GM12878 (cell line): ENCODE data around the gene TUBA4B. TPM values are rescaled to one million over a fixed set of nuclear protein-coding genes. Genes with fewer than 3 reads are reported as not detected.

Source experiments
- microRNA counts: library from miRNA; unstranded; fragments of <30 nt; microRNA quantifications from one replicate; lab custom pipeline; 2016
- microRNA-seq: library from miRNA; unstranded; fragments of <30 nt; microRNA quantifications from one replicate; pipeline ENCODE4, GENCODE V29; 2018
- polyA plus RNA-seq, 11 experiments: library from polyadenylated mRNA; depleted of rRNA in 4 of 11; unstranded in 6 of 11; stranded (reverse) in 5 of 11; fragments of >200 nt; fragmentation: Nextera tagmentation in 4 of 11; fragmentation: Illumina TruSeq in 1 of 11; extraction: Ambion mirVana in 4 of 11; extraction: Trizol in 1 of 11; gene quantifications; 1 replicate in 1 of 11; 2 replicates in 10 of 11; pipeline versions ENCODE4 v1.2.1 to v1.2.3, GENCODE V29; 2011 to 2016; ENCODE audit warnings: inconsistent platforms in 2 of 11, missing spikeins in 2 of 11, low read depth in 1 of 11
- small RNA-seq: library from RNA; depleted of rRNA; stranded (forward); fragments of <200 nt; gene quantifications from one replicate; pipeline ENCODE3, GENCODE V24; 2014
- total RNA-seq, 4 experiments: library from RNA; depleted of rRNA in 3 of 4; stranded (reverse); fragments of >200 nt in 3 of 4; fragmentation: Illumina TruSeq in 1 of 4; extraction: Trizol in 1 of 4; gene quantifications; 2 replicates each; pipeline versions ENCODE4 v1.2.1 to v1.2.3, GENCODE V29; 2013 to 2021

The TUBA4B gene
- total and polyA plus RNA-seq, 10 of the 15 experiments (the other 5 are each of a cell fraction or from before 2014, with no cell fraction given): 0.07 TPM; not detected in 9

MicroRNA genes within 50 kb of the gene (microRNA counts, 767-probe panel; counts per million panel counts)
- microRNA hsa-miR-153 (lab: Ali Mortazavi, UCI): 55.3 counts per million

Small RNA genes within 50 kb of the gene (microRNA-seq; reads per million reads assigned to microRNA genes)
- gene MIR153-1: not detected

Small RNA genes within 50 kb of the gene (small RNA-seq; reads per million reads assigned to genes)
- 0.39 reads per million, percentile 3 among the genes with 10 or more reads in this experiment for gene MIR153-1

Other genes starting within 250 kb of the TUBA4B start
Only the 7 nearest of the 20 such genes appear.
- 15.4 and 16.9 TPM in 2 replicates for gene ABCB6, start 34.3 kb upstream of the TUBA4B start, total RNA-seq (2014; rRNA removed)
- 8.8 TPM in 2 replicates for gene ABCB6, start 34.3 kb upstream of the TUBA4B start, total RNA-seq (2014; rRNA removed; fragmentation: Illumina TruSeq; extraction: Trizol)
- gene ABCB6, start 34.3 kb upstream of the TUBA4B start, total RNA-seq (2021): 13.2 and 13.9 TPM in 2 replicates
- gene ABCB6, start 34.3 kb upstream of the TUBA4B start, polyA plus RNA-seq (2011; rRNA removed): 9.7 and 21.8 TPM in 2 replicates
- 9.8 and 14.3 TPM in 2 replicates for gene ABCB6, start 34.3 kb upstream of the TUBA4B start, polyA plus RNA-seq (2014; fragmentation: Illumina TruSeq; extraction: Trizol)
- gene ABCB6, start 34.3 kb upstream of the TUBA4B start, polyA plus RNA-seq (2014; fragmentation: Nextera tagmentation; extraction: Ambion mirVana): 10 to 100 TPM in 1 of 2 experiments, 1 to 10 TPM in 1; 2.3 to 10.1 TPM
- 9.8 and 14.6 TPM in 2 replicates for gene ABCB6, start 34.3 kb upstream of the TUBA4B start, polyA plus RNA-seq (2014; rRNA removed)
- 10 to 100 TPM; 20.0 to 22.1 TPM for gene ABCB6, start 34.3 kb upstream of the TUBA4B start, polyA plus RNA-seq (2016; fragmentation: Nextera tagmentation; extraction: Ambion mirVana)
- gene ATG9A, start 23.6 kb upstream of the TUBA4B start, total RNA-seq (2014; rRNA removed): 11.6 and 13.1 TPM in 2 replicates
- 8.1 and 9.8 TPM in 2 replicates for gene ATG9A, start 23.6 kb upstream of the TUBA4B start, total RNA-seq (2014; rRNA removed; fragmentation: Illumina TruSeq; extraction: Trizol)
- 20.8 and 22.9 TPM in 2 replicates for gene ATG9A, start 23.6 kb upstream of the TUBA4B start, total RNA-seq (2021)
- gene ATG9A, start 23.6 kb upstream of the TUBA4B start, polyA plus RNA-seq (2011; rRNA removed): 20.7 and 37.5 TPM in 2 replicates
- 10.3 and 12.5 TPM in 2 replicates for gene ATG9A, start 23.6 kb upstream of the TUBA4B start, polyA plus RNA-seq (2014; fragmentation: Illumina TruSeq; extraction: Trizol)
- under 1 TPM in 1 of 2 experiments, not detected in 1; 0.16 TPM for gene ATG9A, start 23.6 kb upstream of the TUBA4B start, polyA plus RNA-seq (2014; fragmentation: Nextera tagmentation; extraction: Ambion mirVana)
- gene ATG9A, start 23.6 kb upstream of the TUBA4B start, polyA plus RNA-seq (2014; rRNA removed): 14.6 and 16.9 TPM in 2 replicates
- 10 to 100 TPM; 20.2 to 22.7 TPM for gene ATG9A, start 23.6 kb upstream of the TUBA4B start, polyA plus RNA-seq (2016; fragmentation: Nextera tagmentation; extraction: Ambion mirVana)
- 34.2 and 40.6 TPM in 2 replicates for gene ANKZF1, start 23.4 kb upstream of the TUBA4B start, total RNA-seq (2014; rRNA removed)
- gene ANKZF1, start 23.4 kb upstream of the TUBA4B start, total RNA-seq (2014; rRNA removed; fragmentation: Illumina TruSeq; extraction: Trizol): 20.3 TPM in 2 replicates
- gene ANKZF1, start 23.4 kb upstream of the TUBA4B start, total RNA-seq (2021): 35.3 and 39.2 TPM in 2 replicates
- gene ANKZF1, start 23.4 kb upstream of the TUBA4B start, polyA plus RNA-seq (2011; rRNA removed): 102 and 104 TPM in 2 replicates
- 17.8 and 23.6 TPM in 2 replicates for gene ANKZF1, start 23.4 kb upstream of the TUBA4B start, polyA plus RNA-seq (2014; fragmentation: Illumina TruSeq; extraction: Trizol)
- gene ANKZF1, start 23.4 kb upstream of the TUBA4B start, polyA plus RNA-seq (2014; fragmentation: Nextera tagmentation; extraction: Ambion mirVana): 1 to 10 TPM; 3.1 to 5.0 TPM
- 48.1 and 49.5 TPM in 2 replicates for gene ANKZF1, start 23.4 kb upstream of the TUBA4B start, polyA plus RNA-seq (2014; rRNA removed)
- 10 to 100 TPM; 35.8 to 36.6 TPM for gene ANKZF1, start 23.4 kb upstream of the TUBA4B start, polyA plus RNA-seq (2016; fragmentation: Nextera tagmentation; extraction: Ambion mirVana)
- gene GLB1L, start 7.8 kb upstream of the TUBA4B start, total RNA-seq (2014; rRNA removed): 3.7 and 5.1 TPM in 2 replicates
- 2.1 and 3.3 TPM in 2 replicates for gene GLB1L, start 7.8 kb upstream of the TUBA4B start, total RNA-seq (2014; rRNA removed; fragmentation: Illumina TruSeq; extraction: Trizol)
- 2.8 and 4.5 TPM in 2 replicates for gene GLB1L, start 7.8 kb upstream of the TUBA4B start, total RNA-seq (2021)
- gene GLB1L, start 7.8 kb upstream of the TUBA4B start, polyA plus RNA-seq (2011; rRNA removed): 2.8 and 3.4 TPM in 2 replicates
- 3.5 and 5.5 TPM in 2 replicates for gene GLB1L, start 7.8 kb upstream of the TUBA4B start, polyA plus RNA-seq (2014; fragmentation: Illumina TruSeq; extraction: Trizol)
- gene GLB1L, start 7.8 kb upstream of the TUBA4B start, polyA plus RNA-seq (2014; fragmentation: Nextera tagmentation; extraction: Ambion mirVana): 1 to 10 TPM in 1 of 2 experiments, under 1 TPM in 1; 0.29 to 1.0 TPM
- 4.5 and 4.6 TPM in 2 replicates for gene GLB1L, start 7.8 kb upstream of the TUBA4B start, polyA plus RNA-seq (2014; rRNA removed)
- gene GLB1L, start 7.8 kb upstream of the TUBA4B start, polyA plus RNA-seq (2016; fragmentation: Nextera tagmentation; extraction: Ambion mirVana): 1 to 10 TPM; 1.3 to 2.6 TPM
- 11.0 and 13.6 TPM in 2 replicates for gene STK16, start 7.8 kb upstream of the TUBA4B start, total RNA-seq (2014; rRNA removed)
- gene STK16, start 7.8 kb upstream of the TUBA4B start, total RNA-seq (2014; rRNA removed; fragmentation: Illumina TruSeq; extraction: Trizol): 24.9 and 26.5 TPM in 2 replicates
- gene STK16, start 7.8 kb upstream of the TUBA4B start, total RNA-seq (2021): 28.8 and 33.9 TPM in 2 replicates
- gene STK16, start 7.8 kb upstream of the TUBA4B start, polyA plus RNA-seq (2011; rRNA removed): 30.1 and 50.1 TPM in 2 replicates
- 23.0 and 45.6 TPM in 2 replicates for gene STK16, start 7.8 kb upstream of the TUBA4B start, polyA plus RNA-seq (2014; fragmentation: Illumina TruSeq; extraction: Trizol)
- 1 to 10 TPM; 8.4 to 9.0 TPM for gene STK16, start 7.8 kb upstream of the TUBA4B start, polyA plus RNA-seq (2014; fragmentation: Nextera tagmentation; extraction: Ambion mirVana)
- 30.8 and 31.2 TPM in 2 replicates for gene STK16, start 7.8 kb upstream of the TUBA4B start, polyA plus RNA-seq (2014; rRNA removed)
- 1 to 10 TPM; 4.3 to 5.9 TPM for gene STK16, start 7.8 kb upstream of the TUBA4B start, polyA plus RNA-seq (2016; fragmentation: Nextera tagmentation; extraction: Ambion mirVana)
- 126 and 130 TPM in 2 replicates for gene TUBA4A, start 675 bp downstream of the TUBA4B start, total RNA-seq (2014; rRNA removed)
- gene TUBA4A, start 675 bp downstream of the TUBA4B start, total RNA-seq (2014; rRNA removed; fragmentation: Illumina TruSeq; extraction: Trizol): 81.9 and 89.4 TPM in 2 replicates
- gene TUBA4A, start 675 bp downstream of the TUBA4B start, total RNA-seq (2021): 117 and 142 TPM in 2 replicates
- gene TUBA4A, start 675 bp downstream of the TUBA4B start, polyA plus RNA-seq (2011; rRNA removed): 85.4 and 270 TPM in 2 replicates
- 308 and 325 TPM in 2 replicates for gene TUBA4A, start 675 bp downstream of the TUBA4B start, polyA plus RNA-seq (2014; fragmentation: Illumina TruSeq; extraction: Trizol)
- 10 to 100 TPM; 58.2 to 88.6 TPM for gene TUBA4A, start 675 bp downstream of the TUBA4B start, polyA plus RNA-seq (2014; fragmentation: Nextera tagmentation; extraction: Ambion mirVana)
- gene TUBA4A, start 675 bp downstream of the TUBA4B start, polyA plus RNA-seq (2014; rRNA removed): 118 and 122 TPM in 2 replicates
- 100 to 1,000 TPM; 229 to 254 TPM for gene TUBA4A, start 675 bp downstream of the TUBA4B start, polyA plus RNA-seq (2016; fragmentation: Nextera tagmentation; extraction: Ambion mirVana)
- 13.4 and 14.6 TPM in 2 replicates for gene DNAJB2, start 26.1 kb downstream of the TUBA4B start, total RNA-seq (2014; rRNA removed)
- gene DNAJB2, start 26.1 kb downstream of the TUBA4B start, total RNA-seq (2014; rRNA removed; fragmentation: Illumina TruSeq; extraction: Trizol): 9.0 and 11.7 TPM in 2 replicates
- 19.3 and 20.8 TPM in 2 replicates for gene DNAJB2, start 26.1 kb downstream of the TUBA4B start, total RNA-seq (2021)
- 27.4 and 36.5 TPM in 2 replicates for gene DNAJB2, start 26.1 kb downstream of the TUBA4B start, polyA plus RNA-seq (2011; rRNA removed)
- gene DNAJB2, start 26.1 kb downstream of the TUBA4B start, polyA plus RNA-seq (2014; fragmentation: Illumina TruSeq; extraction: Trizol): 11.1 and 16.7 TPM in 2 replicates
- gene DNAJB2, start 26.1 kb downstream of the TUBA4B start, polyA plus RNA-seq (2014; fragmentation: Nextera tagmentation; extraction: Ambion mirVana): under 1 TPM; 0.26 to 0.90 TPM
- gene DNAJB2, start 26.1 kb downstream of the TUBA4B start, polyA plus RNA-seq (2014; rRNA removed): 17.7 and 22.0 TPM in 2 replicates
- gene DNAJB2, start 26.1 kb downstream of the TUBA4B start, polyA plus RNA-seq (2016; fragmentation: Nextera tagmentation; extraction: Ambion mirVana): 1 to 10 TPM; 5.4 to 5.5 TPM